Choroid plexus epithelial cell (primary cell): ENCODE measurements around the gene SERPINA4.
A peak's percentile ranks its signal among the peaks of the same experiment; 100 is the strongest.

Experiments used
- DNase-seq: peaks from one replicate; pipeline ENCODE4 v3.0.0-alpha.2; 2010; ENCODE audit warnings: low read depth
- H3K4me3 ChIP-seq: 2 replicates; pipeline ENCODE4 v1.5.1; 2011; ENCODE audit warnings: low read depth, mild to moderate bottlenecking, control low read depth, low read length, moderate library complexity
- TF ChIP-seq, protein P1 (sequence below): conservative IDR thresholded peaks from 2 replicates; pipeline ENCODE4 v1.5.1; 2011; ENCODE audit warnings: low read depth, mild to moderate bottlenecking, control low read depth, inconsistent platforms, low read length, moderate library complexity

SERPINA4 gene

DNA sequence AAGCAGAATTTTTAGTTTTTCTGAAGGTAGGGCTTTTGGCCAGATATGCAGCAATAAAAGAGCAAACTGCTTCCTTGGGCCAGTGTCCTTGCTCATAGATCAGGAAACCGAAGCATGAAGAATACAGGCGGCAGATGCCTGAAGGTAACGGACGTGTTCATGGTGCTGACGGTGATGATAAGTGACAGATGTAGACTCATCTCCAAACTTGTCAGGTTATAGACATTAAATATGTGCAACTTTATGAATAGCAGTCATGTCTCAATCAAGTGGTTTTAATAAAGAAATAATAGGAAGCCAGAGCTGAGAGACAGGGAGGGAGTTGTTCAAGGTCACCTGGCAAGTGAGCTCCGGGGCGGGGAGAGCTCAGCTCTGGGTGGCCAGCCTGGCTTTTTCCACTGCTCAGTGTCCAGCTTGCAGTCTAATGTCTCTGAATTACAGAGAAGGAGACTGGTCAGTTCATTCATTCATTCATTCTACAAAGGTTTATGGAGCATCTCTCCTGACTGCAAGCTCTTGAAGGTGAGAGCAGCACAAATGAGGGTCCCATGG is 21.0 kb downstream of the SERPINA4 start:
- no peak overlapping the region for H3K4me3 ChIP-seq
- no peak for DNase-seq
- TF ChIP-seq, protein P1, sequence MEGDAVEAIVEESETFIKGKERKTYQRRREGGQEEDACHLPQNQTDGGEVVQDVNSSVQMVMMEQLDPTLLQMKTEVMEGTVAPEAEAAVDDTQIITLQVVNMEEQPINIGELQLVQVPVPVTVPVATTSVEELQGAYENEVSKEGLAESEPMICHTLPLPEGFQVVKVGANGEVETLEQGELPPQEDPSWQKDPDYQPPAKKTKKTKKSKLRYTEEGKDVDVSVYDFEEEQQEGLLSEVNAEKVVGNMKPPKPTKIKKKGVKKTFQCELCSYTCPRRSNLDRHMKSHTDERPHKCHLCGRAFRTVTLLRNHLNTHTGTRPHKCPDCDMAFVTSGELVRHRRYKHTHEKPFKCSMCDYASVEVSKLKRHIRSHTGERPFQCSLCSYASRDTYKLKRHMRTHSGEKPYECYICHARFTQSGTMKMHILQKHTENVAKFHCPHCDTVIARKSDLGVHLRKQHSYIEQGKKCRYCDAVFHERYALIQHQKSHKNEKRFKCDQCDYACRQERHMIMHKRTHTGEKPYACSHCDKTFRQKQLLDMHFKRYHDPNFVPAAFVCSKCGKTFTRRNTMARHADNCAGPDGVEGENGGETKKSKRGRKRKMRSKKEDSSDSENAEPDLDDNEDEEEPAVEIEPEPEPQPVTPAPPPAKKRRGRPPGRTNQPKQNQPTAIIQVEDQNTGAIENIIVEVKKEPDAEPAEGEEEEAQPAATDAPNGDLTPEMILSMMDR: no peak

DNA sequence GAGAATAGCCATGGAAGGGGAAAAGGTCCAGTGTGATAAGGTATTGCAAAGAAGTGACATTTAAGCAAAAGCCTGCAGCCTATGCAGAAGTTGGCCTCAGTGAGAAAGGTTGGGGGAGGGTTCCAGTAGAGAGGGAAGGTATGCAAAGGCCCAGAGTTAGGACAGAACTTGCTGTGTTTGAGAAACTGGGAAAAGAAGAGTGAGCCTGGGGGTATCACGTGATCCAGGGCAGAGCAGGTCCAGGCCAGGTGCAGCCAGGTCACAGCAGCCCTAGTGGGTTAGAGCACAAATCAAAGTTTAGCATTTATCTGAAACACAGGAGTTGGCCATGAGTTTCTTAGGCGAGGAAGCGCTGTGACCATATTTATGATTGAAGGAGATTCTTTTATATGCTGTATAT is 21.6 kb downstream of the SERPINA4 start:
- DNase-seq: no peak
- TF ChIP-seq, protein P1: no peak
- H3K4me3 ChIP-seq: no peak overlapping the region

DNA sequence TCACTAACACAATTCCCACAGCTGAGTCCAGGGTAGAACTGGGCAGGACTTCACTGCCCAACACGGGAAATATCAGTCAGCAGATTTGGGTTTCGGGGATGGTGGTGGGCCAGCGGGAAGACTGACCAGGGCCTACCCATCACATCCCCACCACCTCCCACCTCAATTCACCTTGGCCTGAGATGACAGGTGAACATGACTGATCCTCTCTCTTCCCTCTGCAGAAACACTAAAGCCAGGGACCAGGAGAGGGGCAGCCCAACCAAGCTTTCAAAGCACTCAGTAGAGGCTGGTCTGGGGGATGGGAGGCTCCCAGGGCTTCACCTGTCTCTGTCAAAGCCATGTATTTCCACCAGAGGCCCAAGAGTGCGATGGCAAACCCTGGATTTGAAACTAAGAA is 22.3 kb downstream of the SERPINA4 start:
- DNase-seq: no peak
- H3K4me3 ChIP-seq: no peak overlapping the region
- TF ChIP-seq, protein P1: no peak

DNA sequence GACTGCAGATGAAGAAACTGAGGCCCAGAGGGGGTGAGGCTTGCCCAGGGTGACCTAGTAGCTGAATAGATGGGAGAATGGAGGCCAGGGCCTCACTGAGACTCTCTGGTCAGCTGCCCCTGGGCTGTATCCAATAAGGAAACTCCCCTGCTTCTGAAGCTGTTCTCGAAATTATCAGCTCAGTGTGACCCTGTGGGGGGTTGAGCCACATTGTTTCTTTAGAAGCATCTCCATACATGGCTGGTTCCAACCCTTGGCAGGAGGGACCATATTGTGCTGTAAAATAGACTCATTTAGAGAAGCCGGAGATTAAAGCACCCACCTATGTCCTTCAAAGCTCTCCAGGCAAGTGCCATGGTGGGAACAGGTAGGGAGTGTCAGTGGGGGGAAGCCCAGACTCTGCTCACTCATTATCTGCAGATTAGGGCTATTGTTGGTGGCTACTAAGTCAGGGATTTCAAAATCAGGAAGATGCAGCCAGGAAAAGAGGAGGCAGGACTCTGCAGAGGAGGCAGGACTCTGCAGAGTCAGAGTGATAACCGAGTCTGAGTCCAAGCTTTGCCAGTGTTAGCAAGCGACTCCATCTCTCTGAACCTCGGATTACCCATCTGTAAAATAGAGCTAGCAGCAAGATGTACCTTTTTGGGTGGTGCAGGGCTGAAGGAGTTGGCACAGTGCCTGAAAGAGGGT is 23.5 kb downstream of the SERPINA4 start:
- TF ChIP-seq, protein P1: no peak
- H3K4me3 ChIP-seq: no peak overlapping the region
- peak; percentile 7 for DNase-seq

DNA sequence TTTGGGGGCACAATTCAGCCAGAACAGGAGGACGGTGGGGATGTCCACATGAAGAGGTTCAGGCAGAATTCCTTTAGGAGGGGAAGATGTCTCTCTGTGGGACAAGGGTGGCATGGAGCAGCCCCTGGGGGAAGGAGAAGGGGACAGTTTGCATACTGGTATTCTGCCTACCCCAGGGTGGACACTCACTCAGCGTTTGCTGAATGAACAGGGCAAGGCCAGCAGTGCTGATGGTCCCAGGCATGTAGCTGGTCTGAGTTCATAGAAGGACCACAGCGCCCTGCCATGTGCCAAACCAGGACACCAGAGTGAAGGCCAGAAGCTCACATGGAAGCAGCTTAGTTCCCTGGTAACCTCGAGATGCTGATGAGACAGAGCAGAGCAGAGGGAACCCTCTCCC is 25.4 kb downstream of the SERPINA4 start:
- H3K4me3 ChIP-seq: no peak overlapping the region
- no peak for DNase-seq
- TF ChIP-seq, protein P1: no peak

DNA sequence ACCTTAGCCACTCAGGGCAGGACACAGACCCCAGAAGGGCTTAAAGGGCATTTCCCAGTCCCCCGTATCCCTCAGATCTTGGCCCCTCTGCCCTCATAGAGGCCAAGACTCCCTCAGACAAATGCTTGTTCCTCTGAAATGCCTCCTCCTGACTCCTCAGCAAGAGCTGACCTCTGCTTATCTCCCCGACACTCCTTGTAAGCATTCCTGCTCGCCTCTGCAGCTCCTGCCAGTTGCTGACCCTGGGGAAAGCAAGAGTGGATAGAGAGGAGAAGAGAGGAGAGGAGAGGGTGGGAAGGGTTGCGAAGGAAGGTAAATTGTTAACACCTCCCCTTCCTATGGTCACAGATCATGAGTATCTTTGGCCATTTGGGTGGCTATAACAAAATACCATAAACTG is 27.1 kb downstream of the SERPINA4 start:
- DNase-seq: no peak
- TF ChIP-seq, protein P1: no peak
- no peak overlapping the region for H3K4me3 ChIP-seq

DNA sequence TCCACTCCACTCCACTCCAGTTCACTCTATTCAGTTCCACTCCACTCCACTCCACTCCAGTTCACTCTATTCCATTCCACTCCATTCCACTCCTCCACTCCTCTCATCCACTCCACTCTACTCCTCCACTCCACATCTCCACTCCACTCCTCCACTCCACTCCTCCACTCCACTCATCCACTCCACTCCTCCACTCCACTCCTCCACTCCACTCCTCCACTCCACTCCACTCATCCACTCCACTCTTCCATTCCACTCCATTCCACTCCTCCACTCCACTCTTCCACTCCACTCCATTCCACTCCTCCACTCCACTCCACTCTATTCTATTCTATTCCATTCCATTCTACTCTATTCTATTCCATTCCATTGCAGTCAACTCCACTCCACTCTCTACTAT is 29.8 kb downstream of the SERPINA4 start:
- TF ChIP-seq, protein P1: no peak
- DNase-seq: no peak
- H3K4me3 ChIP-seq: no peak overlapping the region
